ENCODE results near the gene COL2A1.

The COL2A1 gene

DNA sequence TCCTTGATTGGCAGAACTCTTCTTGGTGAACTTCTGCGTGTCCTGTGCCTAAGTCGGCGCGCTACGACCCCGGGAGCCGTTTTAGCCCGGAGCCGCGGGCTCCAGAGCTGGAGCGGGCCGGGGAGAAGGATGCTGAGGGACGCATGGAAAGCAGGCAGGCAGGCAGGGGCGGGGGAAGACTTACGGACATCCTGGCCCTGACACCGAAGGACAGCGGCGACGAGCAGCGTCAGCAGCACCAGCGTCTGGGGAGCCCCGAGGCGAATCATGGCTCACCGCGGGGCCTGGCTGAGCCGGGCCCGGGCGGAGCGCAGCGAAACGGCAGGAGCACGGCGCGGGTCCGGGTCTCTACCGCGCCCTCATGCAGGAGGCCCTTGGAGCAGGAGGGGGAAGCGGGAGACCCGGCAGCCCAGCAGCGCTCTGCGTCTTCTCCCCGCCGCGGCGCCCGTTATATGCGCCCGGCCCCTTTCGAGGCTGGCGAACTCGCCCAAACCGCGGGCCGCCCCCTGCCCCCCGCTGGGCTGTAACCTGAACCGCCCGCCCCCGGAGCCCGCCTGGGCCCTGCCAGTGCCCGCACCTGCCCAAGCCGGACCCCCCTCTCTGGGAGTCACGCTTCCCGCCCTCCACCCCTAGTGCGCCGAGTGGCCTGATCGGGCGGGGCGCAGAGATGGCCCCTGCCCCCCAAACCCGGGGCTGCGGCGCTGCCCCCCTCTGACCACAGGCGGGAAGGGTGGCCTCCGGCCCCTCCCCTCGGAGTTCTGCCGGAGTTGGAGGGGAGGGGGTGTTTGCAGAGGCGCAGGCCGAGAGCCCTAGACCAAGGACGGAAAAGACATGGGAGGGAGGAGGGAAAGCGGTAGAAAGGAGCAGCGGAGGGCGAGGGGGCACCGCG is at the start of gene COL2A1:
TSS of gene COL2A1 (minus strand) at position 424 of the 889 bp plus-strand sequence. CDS start at position 269, 155 bp downstream.
- peak; percentile 81 for DNase-seq

DNA sequence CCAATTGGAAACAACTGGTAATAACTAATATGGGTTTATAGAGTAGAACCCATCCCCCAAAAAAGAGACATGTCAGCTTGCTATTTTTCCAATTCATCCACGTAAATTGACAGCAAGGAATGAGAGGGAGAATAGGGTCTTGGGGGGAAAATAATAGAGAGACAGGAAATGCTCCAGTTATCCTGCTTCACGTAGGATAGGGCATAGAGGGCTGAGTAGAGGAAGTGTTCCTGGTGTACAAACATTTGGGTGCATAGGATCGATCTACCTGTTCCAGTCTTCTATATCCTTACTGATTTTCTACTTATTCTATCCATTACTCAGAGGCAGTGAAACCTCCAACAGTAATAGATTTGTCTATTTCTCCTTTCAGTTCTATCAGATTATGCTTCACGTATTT is 49.6 kb upstream of the COL2A1 start:
- no peak for DNase-seq

DNA sequence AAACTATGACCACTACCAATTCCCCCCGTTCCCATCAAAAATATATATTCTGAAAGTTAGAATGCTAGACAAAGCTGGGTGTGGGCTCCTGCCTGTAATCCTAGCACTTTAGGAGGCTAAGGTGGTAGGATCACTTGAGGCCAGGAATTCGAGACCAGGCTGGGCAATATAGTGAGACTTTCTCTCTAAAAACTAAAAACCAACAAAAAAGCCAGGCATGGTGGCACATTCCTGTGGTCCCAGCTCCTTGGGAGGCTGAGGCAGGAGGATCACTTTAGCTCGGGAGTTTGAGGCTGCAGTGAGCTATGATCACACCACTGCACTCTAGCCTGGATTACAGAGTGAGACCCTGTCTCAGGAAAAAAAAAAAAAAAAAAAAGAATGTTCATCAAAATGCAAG is 48.8 kb upstream of the COL2A1 start:
- no peak for DNase-seq

DNA sequence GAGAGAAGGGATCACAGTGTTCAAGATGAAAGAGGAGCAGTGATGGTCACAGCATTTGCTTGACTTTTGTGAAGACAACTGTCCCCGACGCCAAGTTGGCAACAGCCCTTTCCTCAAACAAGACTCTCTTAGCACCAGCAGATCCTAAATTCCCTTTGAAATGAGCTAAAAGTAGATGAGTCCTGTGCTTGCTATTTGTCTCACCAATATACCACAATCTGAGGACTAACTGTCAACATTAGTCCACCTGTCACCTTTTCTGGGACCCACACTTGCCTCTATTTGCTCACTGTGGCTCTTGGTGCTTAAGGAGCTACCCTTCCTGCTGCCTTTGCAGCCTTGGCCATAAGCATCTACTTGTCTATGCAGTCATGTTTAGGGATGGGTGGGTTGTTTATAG is 47.4 kb upstream of the COL2A1 start:
- no peak for DNase-seq

DNA sequence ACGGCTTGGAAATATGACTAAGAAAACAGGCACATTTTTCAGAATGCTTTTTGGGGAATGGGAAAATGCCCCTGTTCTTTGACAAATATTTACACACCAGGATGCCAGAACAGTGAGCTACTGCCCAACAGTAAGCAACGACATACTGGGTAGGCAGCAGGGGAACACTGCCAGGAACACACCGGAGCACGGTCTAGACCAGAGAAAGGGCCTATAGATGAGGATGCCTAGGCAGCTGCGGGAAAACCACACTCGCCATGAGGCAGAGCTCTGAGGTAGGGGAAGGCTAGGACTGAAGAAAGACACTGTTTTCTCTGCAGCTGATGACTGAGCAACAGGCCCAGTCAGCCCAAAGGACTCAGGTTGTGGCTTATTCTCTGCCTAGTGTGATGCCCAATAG is 45.9 kb upstream of the COL2A1 start:
- DNase-seq: no peak

DNA sequence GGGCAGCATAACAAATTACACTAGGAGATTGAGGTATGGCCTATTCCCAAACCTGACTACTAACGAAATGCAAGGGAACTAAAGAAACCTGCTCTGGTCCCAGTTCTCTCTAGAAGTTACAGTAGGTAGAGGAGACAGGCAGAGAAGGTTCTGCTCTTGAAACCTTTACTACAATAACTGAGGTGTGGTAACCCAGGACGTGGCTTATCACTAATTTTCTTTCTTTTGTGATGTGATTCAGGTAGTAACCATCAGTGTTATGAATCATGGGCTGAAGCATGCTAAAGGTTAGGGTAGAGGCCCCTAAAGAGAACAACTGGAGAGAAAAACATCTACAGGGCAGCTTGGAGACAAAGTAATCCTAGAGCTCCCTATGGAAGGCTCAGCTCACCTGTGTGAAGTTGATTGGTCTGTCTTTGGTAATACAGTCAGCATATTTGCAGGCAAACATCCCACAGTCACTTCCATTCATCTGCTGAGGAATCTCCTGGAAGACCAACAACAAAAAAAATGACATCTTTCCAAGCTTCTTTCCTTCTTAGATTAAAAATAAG is 41.8 kb upstream of the COL2A1 start:
- no peak for DNase-seq

DNA sequence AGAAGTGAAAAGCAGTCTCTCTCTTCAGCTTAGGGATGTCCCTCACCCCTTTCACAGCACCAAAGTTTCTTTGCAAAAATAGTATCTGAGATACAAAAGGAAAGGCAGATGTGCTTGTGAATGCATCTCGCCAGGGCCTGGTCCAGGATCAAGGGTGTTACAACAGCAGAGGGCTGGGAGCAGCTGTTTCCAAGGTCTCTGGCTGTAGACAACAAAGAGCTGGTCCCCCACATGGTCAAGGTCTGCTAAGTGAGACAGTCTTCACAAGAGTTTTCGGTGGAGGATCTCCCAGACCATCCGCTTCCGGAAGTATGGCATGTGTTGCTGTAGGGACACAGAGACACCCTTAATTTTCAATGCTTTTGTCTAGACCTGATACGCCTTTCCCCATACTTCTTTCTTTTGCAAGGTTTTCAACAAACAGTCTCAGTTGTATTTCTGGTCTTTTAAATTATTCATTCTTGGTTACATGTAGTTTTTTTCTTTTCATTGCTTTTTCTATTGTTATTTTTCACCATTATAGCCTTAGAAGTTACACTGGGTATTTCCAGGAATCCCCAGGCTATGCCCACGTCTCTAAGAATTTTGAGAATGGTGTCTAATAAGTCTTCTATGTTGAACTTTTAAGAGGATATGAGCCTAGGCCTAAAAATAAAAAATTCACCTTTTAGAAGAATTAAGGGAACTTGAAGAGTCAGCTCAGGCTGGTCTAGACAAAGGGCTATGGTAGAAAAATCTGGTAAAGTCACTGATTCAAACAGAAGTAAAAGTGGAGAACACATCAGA is 41.0 kb upstream of the COL2A1 start:
- DNase-seq: no peak

DNA sequence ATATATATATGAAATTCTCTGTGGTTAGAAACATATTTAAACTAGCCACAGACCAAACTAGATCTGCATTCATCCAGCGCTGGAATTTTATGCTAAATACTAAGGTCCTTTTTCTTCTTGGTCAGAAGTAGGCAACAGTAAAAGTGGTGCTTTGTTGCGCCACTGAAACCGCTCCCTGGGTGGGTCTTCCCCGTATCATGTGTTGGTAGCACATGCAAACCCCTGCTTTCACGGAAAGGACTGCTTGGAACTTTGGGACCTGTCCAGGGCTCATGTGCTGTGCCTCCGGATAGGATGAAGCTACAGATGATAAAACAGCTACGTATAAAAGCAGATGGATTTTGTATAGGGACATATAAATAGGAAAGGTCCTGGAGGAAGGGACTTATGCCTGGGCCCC is 40.1 kb upstream of the COL2A1 start:
- DNase-seq: no peak

DNA sequence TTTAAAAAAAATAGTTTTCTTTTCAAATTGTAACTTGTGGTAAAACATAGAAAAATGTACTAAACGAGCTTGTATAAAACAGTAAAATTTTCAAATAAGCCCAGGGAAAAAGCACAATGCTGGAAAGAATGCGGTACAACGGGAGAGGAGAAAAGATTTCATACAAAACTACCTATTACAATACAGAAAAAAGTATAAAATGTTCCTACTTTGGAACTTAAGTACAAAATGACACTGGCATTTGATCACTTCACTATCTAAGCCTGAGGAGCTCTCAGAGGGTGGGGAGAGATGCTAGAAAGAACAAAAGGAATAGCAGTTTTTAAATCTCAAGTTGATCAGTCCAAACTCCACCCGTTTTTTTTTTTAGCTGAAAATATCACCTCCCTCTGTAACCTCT is 39.5 kb upstream of the COL2A1 start:
- DNase-seq: no peak

DNA sequence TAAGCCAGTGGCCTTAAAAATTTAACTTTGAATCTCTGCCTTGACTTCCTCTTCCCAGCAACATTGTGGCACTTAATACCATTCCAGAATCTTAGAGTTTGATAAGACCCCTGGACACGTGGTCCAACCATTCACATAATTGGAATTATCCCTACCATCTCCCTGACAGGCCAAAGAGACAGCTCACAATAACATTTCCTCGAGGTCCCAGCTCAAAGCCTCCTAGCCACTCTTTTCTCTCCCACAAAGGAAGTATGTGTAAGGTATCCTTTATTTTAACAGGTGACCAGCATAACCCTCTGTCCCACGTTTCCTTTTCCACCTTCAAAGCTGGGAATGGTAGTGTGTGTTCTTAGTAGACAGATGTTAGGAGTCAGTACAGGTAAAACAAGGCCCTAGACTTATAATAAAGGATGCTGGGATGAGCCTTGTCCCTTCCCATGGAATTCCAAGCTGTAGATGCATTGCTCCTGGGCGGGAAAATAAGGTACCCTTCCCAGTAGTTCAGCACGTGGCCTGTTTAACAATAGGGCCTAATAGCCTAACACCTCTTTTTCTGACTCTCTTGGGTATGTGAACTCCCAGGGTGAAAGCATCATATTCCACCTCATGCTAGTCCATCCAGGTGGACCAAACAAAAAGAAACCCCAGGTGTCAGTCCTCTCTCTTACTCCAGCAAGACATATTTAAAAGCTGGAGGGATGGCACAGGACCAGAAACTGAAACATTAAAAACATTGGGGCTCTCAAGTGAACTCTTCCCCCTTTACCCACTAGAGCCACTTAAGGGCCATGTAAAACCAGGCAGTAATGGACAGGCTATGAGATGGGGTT is 37.5 kb upstream of the COL2A1 start:
- DNase-seq: no peak

DNA sequence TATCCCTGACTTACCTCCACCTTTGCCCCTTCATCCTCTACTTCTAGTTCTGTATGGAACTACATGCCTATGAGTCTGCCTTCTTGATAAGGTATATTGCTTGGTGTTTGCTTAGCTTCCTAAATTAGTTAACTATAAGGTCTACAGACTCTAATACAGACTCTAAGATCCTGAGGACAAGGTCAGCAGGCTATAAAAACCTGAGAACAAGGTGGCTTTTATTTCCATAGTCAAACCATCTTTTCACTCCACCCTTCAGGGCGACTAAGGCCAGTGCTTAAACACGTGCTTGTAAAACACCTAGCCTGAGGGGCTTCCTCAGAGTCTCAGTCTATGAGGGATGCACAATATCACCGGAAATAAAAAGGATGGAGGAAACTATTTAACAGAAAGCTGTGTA is 36.1 kb upstream of the COL2A1 start:
- DNase-seq: no peak

DNA sequence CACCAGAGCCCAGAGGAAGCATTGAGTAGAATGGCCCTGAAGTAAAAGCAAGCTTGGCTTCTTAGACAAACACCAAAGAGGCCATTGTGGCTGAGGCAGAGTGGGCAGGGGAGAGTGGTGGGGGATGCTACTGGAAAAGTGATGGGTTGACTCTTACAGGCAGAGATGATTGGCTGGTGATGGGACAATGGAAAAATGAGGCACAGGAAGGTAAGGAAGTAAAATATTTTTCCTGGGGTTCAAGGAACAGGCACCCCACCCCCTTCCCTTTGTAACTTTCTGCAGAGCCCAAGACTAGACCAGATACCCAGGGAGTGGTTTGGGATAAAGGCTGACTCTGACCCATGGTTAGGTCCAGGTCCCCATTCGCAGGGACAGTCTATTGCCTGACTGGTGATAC is 34.9 kb upstream of the COL2A1 start:
- no peak for DNase-seq

DNA sequence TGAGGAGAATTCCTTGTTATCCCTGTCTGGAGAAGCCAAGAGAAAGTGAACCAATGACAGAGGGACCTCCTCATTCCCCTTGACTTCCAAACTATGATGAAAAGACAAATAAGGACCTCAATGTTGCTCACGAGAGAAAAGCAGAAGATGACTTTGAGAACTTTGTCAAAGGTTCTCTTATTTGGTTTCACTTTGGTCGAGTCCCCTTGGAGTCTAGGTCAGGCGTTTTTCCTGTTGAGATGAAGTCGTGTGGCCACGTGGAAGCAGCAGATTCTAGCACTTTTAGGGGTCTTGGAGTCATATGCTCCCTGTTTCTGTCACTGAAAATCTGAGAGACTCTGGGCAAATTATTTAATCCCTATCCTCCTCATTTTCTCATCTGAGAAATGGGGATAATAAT is 33.8 kb upstream of the COL2A1 start:
- no peak for DNase-seq

DNA sequence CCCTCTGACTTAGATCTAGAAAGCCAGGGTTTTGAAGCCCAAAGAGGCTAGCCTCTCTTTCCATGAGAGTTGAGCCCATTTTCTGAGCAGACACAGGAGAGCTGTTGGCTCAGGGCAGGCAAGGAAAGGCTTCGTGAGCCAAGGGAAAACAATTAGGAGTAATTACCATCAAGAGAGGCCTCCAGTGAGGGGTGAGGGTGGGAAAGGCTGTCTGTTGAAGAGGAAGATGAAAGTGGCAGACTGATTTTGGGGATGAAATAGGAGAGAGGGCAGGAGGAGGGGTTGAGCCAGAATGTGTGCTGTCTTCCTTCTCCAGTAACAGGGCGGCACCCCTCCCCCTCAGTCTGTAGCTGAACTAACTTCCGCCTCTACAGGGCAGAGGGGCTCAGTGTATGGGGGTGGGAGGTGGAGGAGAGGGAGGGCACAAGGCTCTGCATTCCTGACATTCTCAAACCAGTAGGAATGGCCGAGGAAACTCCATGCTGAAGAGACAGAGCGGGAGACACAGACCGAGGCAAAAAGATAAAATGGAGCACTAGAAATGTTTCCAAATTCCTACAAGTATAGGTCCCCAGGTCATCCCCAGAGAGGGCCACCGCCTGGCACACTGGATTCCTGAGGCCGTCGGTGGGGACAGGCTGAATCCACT is 33.1 kb upstream of the COL2A1 start:
- peak; percentile 54 for DNase-seq

DNA sequence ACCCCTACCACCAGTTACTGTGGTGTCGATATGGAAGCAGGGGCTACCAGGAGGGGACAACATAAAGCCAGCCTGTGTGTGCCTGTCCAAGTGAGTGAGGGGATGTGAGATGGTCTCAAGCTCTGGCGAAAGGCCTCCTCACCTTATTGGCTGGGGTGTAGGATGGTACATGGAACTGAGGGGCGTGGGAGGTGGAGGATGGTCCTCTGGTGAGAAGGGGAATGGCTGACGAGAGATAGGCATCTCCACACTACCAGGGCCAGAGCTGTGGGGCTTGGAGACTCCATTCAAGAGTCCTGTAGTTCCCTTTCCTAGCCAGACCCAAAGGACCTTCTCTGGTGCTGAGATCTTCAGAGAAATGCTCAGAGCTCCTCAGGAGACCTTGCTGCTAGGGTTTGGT is 32.5 kb upstream of the COL2A1 start:
- no peak for DNase-seq

DNA sequence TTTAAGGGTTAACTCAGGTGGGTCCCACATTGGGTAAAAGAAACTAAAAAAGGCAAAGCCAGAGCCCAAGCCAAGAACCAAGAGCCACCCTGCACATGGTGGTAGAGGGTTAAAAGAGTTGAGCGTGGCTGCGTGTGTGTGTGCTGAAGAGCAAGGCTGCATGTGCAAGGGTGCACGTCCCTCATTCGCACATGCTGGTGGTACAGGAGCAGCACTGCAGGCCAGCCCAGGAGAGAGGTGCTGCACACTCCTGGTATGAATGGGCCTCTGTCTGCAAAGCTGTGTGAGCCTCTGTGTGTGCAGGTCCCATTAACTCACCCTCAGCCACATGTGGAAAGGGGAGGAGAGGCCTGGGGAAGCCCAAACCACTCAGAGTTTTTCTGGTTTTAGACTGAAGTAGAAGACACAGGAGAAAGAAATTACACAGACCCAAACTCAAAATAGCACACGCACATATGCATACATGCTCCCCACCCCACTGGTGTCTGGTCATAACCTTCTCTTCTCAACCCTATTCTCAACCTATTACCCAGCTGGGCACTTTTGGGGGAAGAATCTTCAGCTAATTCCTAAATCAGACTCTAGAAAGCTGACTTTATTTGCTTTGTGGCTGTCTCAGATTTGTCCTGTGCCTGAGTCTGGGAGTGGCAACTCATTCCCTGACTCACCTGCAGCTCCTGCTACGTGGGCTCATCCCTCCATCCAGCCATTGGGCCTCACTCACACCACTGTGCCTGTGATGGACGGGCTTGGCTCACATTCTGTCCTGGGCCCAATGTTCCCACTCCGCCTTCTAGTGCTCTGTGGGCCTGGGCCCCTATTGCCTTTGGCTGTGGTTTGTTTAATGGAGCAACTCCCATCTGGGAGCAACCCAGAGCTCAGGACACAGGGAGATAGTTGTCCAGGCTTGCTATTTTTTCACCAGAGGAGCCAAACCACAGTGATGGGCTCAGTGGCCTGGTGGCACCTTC is 30.8 kb upstream of the COL2A1 start:
- DNase-seq: no peak

DNA sequence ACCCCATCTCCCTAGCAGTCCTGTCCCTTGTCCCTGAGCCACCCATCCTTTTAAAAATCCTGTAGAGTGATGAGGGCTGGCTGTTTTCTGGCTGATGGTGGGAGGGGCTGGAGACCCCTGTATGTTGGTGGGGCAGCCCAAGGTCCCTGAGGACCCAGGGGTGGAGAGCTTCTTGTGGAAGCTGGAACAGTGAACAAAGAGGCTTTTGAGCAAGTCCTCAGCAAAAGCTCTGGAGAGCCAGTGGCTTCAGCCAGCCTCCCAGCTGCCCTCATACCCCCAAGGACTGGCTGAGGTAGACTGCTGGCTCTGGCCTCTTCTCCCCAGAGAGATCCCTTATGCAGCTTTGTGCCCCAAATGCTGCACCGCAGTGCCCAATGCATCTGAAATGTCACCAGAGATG is 29.2 kb upstream of the COL2A1 start:
- DNase-seq: no peak

DNA sequence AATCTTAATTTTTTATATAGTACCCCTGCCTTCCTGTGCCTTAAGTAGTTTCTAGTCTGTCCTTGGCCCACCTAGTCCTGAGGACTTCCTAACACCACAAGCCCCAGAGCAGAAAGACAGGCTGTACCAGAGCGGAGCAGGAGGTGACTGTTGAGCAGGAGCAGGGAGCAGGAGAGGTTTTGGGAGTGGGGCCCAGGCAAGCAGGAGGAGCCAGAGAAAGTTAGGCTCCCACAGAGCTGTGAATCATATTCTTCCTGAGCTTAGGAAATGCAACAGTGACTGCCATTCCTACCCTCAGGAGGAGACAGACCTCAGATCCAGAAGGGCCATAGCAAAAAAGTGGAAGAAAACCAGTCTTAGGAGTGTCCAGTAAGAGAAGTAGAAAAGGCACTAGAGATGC is 28.3 kb upstream of the COL2A1 start:
- no peak for DNase-seq

DNA sequence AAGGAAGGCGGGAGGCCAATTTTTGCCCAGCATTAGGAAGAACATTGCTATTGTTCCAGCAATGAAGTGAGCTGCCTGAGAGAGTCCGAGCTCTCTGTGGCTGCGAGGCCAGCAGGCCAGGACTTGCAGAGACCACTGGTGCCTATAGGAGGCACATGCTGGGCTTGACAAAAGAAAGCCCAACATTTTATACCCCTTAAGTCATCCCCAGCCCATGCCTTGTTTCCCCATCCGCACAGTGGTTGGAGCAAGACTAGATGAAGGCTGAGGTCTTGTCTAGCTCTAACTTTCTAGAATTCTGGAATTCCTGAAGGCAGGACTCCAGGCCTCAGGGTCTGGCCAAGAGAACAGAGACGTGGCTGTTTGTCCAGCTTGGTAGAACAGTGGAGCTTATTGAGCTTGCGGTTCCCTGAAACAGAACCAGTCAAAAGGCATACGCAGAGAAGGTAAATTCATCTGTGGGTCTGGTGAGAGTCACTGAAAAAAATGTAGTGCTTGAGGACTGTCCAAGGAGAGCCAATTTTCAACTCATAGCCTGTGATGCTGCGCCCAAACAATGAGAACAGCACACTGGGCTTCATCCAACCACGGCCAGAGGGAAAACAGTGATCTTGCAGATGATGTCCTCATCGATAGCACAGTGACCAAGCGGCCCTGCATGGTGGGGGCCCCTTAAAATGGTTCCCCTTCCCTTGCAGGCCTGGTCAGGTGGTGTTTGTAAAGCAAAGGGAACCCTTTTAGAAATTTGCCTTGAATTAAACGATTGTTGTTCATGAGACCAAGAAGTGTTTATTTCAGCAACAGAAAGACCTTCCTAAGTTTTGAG is 27.1 kb upstream of the COL2A1 start:
- DNase-seq: no peak

DNA sequence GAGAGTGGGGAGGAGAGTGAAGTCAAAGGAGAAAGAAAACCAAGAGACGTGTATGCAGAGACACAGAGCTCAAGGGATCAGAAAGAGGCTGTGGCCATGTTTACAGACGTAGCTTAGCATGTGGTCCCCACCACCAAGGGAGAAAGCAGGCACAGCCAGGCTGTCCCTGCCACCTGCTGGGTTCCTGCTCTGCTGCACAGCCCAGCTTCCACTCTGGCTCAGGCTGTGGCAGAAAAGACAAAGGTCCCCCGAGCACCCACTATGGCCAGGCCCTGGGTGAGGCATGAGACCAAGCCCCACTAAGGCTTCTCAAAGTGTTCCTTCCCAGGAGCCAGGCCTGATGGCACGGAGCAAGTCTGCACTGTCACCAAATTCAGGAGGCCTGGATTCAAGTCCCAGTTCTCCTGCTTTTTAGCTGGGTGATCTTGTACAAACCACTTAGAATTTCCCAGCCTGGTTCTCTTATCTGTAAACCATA is 25.9 kb upstream of the COL2A1 start:
- DNase-seq: no peak
